Keratinocyte (primary cell): ENCODE measurements around the gene ERC2.

Experiments
- CTCF ChIP-seq, 3 experiments: IDR thresholded peaks in 1 of 3; conservative IDR thresholded peaks in 1 of 3; optimal IDR thresholded peaks in 1 of 3; 2 replicates in 2 of 3; 3 replicates in 1 of 3; pipeline versions ENCODE3 to v1.5.1; 2011; ENCODE audit warnings: low read length in 3 of 3, mild to moderate bottlenecking in 3 of 3, moderate library complexity in 2 of 3, control low read depth in 1 of 3, inconsistent platforms in 1 of 3; ENCODE audit not compliant: insufficient read depth in 2 of 3; ENCODE audit errors: extremely low read depth in 1 of 3
- EZH2 ChIP-seq: IDR thresholded peaks from one replicate; pipeline ENCODE4 v1.6.1; 2012; ENCODE audit warnings: inconsistent platforms, mild to moderate bottlenecking, low read length, moderate library complexity

- TF ChIP-seq CTCF (optimal IDR thresholded peaks at IDR 0.05 in 1 of 3, IDR thresholded peaks at IDR 0.05 in 1 of 3, conservative IDR thresholded peaks at IDR 0.05 in 1 of 3; ENCODE audit: extremely low read depth in 1 of 3, insufficient read depth in 2 of 3, low read length in 3 of 3) (no peak), EZH2 (no peak)
Measured at GRCh38 chr3:56197259-56197965, 270.9 kb downstream of the ERC2 start.
